ENCODE measurements around the gene RAD51B.

Gene RAD51B

GRCh38 chr14:68317239-68317638 lies 497.7 kb downstream of the RAD51B start:
- H3K36me3 Mint-ChIP-seq (ENCODE audit: low read depth), result no peaks in the 10 kb centered on the region
- no peak overlapping the region for H3K4me3 Mint-ChIP-seq
- no peaks in the 10 kb centered on the region for H3K9me3 Mint-ChIP-seq
- H3K27me3 Mint-ChIP-seq (ENCODE audit: low read depth), result no peaks in the 10 kb centered on the region
- peak overlapping the region in 2 of 3 experiments; percentile 91 to 92 for H3K27ac Mint-ChIP-seq
- no peak for TF ChIP-seq CTCF (IDR thresholded peaks at IDR 0.05; ENCODE audit: unreplicated experiment in 3 of 3)
- H3K4me1 Mint-ChIP-seq, result peaks cover 76% of the 10 kb centered on the region

GRCh38 chr14:68318828-68319227 lies 499.2 kb downstream of the RAD51B start:
- TF ChIP-seq CTCF (IDR thresholded peaks at IDR 0.05; ENCODE audit: unreplicated experiment in 3 of 3), result no peak
- H3K27ac Mint-ChIP-seq, result peak overlapping the region; percentile 54 to 92 (median 91)
- H3K4me3 Mint-ChIP-seq, result no peak overlapping the region

GRCh38 chr14:68320495-68320894 lies 500.9 kb downstream of the RAD51B start:
- Mint-ChIP-seq H3K36me3 (ENCODE audit: low read depth) (no peaks in the 10 kb centered on the region), H3K27ac (peak overlapping the region; percentile 13 to 91 (median 60)), H3K27me3 (ENCODE audit: low read depth) (no peaks in the 10 kb centered on the region), H3K4me1 (peaks cover 51% of the 10 kb centered on the region), H3K4me3 (no peak overlapping the region), H3K9me3 (no peaks in the 10 kb centered on the region)
- TF ChIP-seq CTCF (IDR thresholded peaks at IDR 0.05; ENCODE audit: unreplicated experiment in 3 of 3), result no peak

More at GRCh38 chr14:68318828-68319227, 499.2 kb downstream of the RAD51B start:
- no peaks in the 10 kb centered on the region for H3K9me3 Mint-ChIP-seq
- peaks cover 64% of the 10 kb centered on the region for H3K4me1 Mint-ChIP-seq
- no peaks in the 10 kb centered on the region for H3K36me3 Mint-ChIP-seq (ENCODE audit: low read depth)
- H3K27me3 Mint-ChIP-seq (ENCODE audit: low read depth), result no peaks in the 10 kb centered on the region

- Mint-ChIP-seq H3K27ac (peak overlapping the region in 2 of 3 experiments; percentile 53 to 62), H3K9me3 (no peaks in the 10 kb centered on the region), H3K27me3 (ENCODE audit: low read depth) (no peaks in the 10 kb centered on the region), H3K4me3 (no peak overlapping the region), H3K4me1 (peaks cover 34% of the 10 kb centered on the region), H3K36me3 (ENCODE audit: low read depth) (no peaks in the 10 kb centered on the region)
- TF ChIP-seq CTCF (IDR thresholded peaks at IDR 0.05; ENCODE audit: unreplicated experiment in 3 of 3), result no peak
Measured at GRCh38 chr14:68322940-68323620, 503.5 kb downstream of the RAD51B start.

GRCh38 chr14:68325267-68325807 lies 505.8 kb downstream of the RAD51B start:
- Mint-ChIP-seq H3K9me3 (no peaks in the 10 kb centered on the region), H3K4me1 (peaks cover 21% of the 10 kb centered on the region), H3K27ac (no peak overlapping the region), H3K4me3 (no peak overlapping the region), H3K27me3 (ENCODE audit: low read depth) (no peaks in the 10 kb centered on the region), H3K36me3 (ENCODE audit: low read depth) (no peaks in the 10 kb centered on the region)
- no peak for TF ChIP-seq CTCF (IDR thresholded peaks at IDR 0.05; ENCODE audit: unreplicated experiment in 3 of 3)

GRCh38 chr14:68327231-68327630 lies 507.7 kb downstream of the RAD51B start:
- no peak overlapping the region for H3K4me3 Mint-ChIP-seq
- peak overlapping the region in 2 of 3 experiments; percentile 57 to 66 for H3K27ac Mint-ChIP-seq
- H3K4me1 Mint-ChIP-seq, result peaks cover 20% of the 10 kb centered on the region
- no peak for TF ChIP-seq CTCF (IDR thresholded peaks at IDR 0.05; ENCODE audit: unreplicated experiment in 3 of 3)
- no peaks in the 10 kb centered on the region for H3K36me3 Mint-ChIP-seq (ENCODE audit: low read depth)
- H3K27me3 Mint-ChIP-seq (ENCODE audit: low read depth), result no peaks in the 10 kb centered on the region
- no peaks in the 10 kb centered on the region for H3K9me3 Mint-ChIP-seq

All from nephron (organoid).